OCI-M1 (cell line): ENCODE data around the gene TRIM46.
"Not testable (repeated sequence)": the region's sequence is repeated elsewhere in the genome, so short reads cannot be mapped to it uniquely, and the experiment has no call there.

ENCODE experiments used
- DNase-seq: peaks from one replicate; lab custom pipeline; 2025; lab: John Stamatoyannopoulos, UW

The TRIM46 gene

GRCh38 chr1:155232001-155232978 is 58.6 kb downstream of the TRIM46 start:
- not testable (repeated sequence) for DNase-seq

GRCh38 chr1:155233502-155233901 is 59.9 kb downstream of the TRIM46 start:
- not testable (repeated sequence) for DNase-seq
